ENCODE results near the gene CGAS.
"Not testable (repeated sequence)": the region's sequence is repeated elsewhere in the genome, so short reads cannot be mapped to it uniquely, and the experiment has no call there.

CGAS gene

DNA sequence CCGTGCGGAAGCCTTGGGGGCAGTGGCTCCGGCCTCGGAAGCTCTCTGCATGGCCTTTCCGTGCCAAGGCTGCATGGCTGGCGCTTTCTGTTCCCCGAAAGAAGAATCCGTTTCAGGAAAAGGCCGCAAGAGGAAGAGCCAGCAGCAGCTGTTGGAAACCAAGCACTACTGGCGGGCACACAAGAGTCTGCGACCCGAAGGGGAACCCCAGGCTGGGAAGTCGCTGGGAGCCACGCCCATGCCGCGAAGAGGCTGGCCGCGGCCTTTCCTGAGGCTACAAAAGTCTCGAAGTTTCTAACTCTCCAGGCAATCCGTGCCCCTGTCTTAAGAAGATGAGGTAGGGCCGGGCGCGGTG lies at the start of gene CGAS:
Gene CGAS, minus strand, starts transcription at position 191 of the 355 bp plus-strand sequence. Its CDS starts 116 bp downstream, at position 75.
- DNase-seq (ENCODE audit: low read depth in 3 of 3) = peak; percentile 58 to 72 (median 71)

- no peak for DNase-seq (ENCODE audit: low read depth in 3 of 3)
Observed at GRCh38 chr6:73497915-73498314, 45.8 kb upstream of the CGAS start.

- no peak for DNase-seq (ENCODE audit: low read depth in 3 of 3)
Observed at GRCh38 chr6:73491377-73491776, 39.3 kb upstream of the CGAS start.

GRCh38 chr6:73487473-73487872 lies 35.4 kb upstream of the CGAS start:
- no peak for DNase-seq (ENCODE audit: low read depth in 3 of 3)

DNA sequence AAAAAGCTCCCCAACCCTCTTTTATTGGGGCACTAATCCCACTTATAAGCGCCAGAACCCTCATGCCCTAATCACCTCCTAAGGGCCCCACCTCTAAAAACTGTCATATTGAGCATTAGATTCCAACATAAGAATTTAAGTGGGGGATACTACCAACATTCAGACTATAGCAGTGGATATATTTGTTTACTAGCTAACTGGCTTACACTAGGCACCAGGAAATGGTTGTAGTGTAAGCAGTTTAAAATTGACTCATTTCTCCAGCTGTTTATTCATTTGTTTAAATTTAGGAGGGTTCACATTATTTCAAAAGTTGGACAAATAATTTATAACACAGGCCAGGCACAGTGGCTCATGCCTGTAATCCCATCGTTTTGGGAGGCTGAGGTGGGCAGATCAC lies 32.3 kb upstream of the CGAS start:
- DNase-seq (ENCODE audit: low read depth in 3 of 3) = no peak

- no peak for DNase-seq (ENCODE audit: low read depth in 3 of 3)
Observed at GRCh38 chr6:73481969-73482368, 29.9 kb upstream of the CGAS start.

- DNase-seq (ENCODE audit: low read depth in 3 of 3) = no peak
Observed at GRCh38 chr6:73477407-73477806, 25.3 kb upstream of the CGAS start.

GRCh38 chr6:73476723-73477122 lies 24.6 kb upstream of the CGAS start:
- no peak for DNase-seq (ENCODE audit: low read depth in 3 of 3)

DNA sequence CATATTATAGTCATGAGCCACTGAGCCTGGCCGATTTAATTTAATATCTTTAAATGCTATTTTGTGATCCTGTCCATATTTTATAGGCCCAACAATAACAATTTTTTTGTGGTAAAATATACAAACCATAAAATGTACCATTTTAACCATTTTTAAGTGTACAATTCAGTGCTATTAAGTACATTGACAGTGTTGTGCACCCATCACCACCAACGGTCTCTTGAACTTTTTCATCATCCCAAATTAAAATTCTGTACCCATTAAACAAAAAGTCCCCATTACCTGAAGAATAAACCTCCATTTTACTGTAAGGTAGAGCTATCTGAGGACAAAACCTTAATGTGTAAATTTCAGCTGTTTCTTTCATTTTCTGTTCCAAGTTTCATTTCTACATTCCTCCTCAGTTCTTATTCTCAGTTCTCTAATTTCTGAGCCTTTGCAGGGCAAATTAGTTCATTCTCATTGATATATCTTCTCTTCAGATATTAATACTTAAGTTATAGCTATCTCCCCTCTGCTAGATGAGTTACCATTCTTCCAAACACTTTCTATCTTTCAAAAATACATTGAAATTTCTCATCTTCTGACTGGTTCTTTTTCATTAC lies 19.7 kb upstream of the CGAS start:
- DNase-seq (ENCODE audit: low read depth in 3 of 3) = no peak

- peak; percentile 61 to 77 (median 75) for DNase-seq (ENCODE audit: low read depth in 3 of 3)
Observed at GRCh38 chr6:73461537-73462350, 9.6 kb upstream of the CGAS start, which contains the start of gene MTO1. TSS of gene MTO1 (plus strand) at chr6:73461737. CDS start at chr6:73461855, 118 bp downstream.

GRCh38 chr6:73460056-73460455 lies 8.0 kb upstream of the CGAS start:
- DNase-seq (ENCODE audit: low read depth in 3 of 3) = no peak

DNA sequence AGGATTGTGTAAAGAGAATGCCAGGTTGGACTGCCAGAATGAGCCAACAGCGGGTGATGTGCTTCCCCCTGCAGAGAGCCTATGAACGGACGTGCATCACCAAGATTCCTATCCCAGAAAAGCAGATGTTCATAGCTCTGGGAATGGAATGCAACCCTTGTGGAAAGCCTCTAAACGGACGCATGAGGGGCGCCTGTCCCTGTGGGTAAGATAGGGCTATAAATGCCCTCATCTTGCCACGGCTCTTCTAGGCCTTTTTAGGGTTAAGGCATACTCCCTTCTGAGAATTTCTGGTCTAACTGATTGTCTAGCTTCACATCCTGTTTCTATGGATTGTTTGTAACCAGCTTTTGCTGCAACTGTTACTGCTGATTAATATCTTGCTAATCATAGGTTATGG lies 7.4 kb upstream of the CGAS start:
- not testable (repeated sequence) for DNase-seq (ENCODE audit: low read depth in 3 of 3)

GRCh38 chr6:73455865-73456629 lies 4.0 kb upstream of the CGAS start:
- no peak for DNase-seq (ENCODE audit: low read depth in 3 of 3)

GRCh38 chr6:73451223-73452106 lies 632 bp downstream of the CGAS start:
- peak; percentile 11 to 32 (median 18) for DNase-seq (ENCODE audit: low read depth in 3 of 3)

DNA sequence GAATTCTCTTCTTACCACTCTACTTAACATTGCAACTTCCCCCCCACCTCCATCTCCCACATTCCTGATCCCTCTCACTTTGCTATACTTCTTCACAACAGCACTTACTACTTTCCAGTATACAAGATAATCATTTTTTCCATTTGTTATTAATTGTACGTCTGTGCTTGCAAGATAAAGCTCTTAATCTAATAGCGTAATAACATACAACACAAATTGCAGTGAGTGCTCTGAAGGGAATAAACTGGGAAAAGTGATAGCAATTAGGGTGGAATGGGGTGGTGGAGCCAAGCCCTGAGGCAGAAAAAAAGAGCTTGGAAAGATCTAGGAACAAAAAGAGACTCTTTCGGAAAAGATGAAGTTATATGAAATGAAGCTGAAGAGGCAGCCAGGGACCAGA lies 8.5 kb downstream of the CGAS start:
- DNase-seq (ENCODE audit: low read depth in 3 of 3) = no peak

- DNase-seq (ENCODE audit: low read depth in 3 of 3) = no peak
Observed at GRCh38 chr6:73435236-73435635, 16.9 kb downstream of the CGAS start.

- DNase-seq (ENCODE audit: low read depth in 3 of 3) = no peak
Observed at GRCh38 chr6:73421534-73421933, 30.6 kb downstream of the CGAS start.

DNA sequence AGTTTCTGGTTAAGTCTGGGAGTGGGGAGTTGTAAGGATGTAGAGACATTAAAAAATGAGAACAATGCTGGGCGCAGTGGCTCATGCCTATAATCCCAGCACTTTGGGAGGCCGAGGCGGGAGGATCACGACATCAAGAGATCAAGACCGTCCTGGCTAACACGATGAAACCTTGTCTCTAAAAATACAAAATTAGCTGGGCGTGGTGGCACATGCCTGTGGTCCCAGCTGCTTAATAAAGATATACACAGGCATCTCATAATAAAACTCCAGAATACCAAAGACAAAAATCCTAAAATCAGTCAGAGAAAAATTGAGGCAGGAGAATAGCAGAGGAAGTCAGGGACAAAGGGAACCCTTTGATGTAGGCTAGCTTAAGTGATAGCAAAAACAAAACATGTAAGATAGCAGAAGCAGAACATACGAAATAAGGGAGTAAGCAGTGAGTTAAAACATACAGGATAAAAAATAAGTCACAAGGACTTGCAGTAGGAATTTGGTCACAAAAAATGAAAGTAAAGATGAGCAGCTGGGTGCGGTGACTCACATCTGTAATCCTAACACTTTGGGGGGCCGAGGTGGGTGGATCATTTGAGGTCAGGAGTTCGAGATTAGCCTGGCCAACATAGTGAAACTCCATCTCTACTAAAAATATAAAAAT lies 33.9 kb downstream of the CGAS start:
- no peak for DNase-seq (ENCODE audit: low read depth in 3 of 3)

DNA sequence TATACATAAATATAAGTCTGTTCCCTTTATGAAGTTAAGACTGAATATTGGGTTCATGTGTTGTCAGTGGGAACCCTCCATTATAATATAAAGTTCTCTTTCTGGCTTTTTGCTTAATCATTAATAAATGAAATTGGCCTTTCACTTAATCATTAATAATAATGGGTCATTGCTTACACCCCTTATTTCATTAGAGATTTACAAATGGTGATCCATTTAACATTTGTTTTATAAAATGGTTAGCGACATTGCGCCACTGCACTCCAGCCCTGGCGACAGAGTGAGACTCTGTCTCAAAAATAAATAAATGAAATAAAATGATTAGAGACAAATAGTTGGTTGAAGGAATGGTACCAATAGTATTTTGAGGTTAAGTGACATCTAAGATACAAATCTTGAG lies 39.0 kb downstream of the CGAS start:
- no peak for DNase-seq (ENCODE audit: low read depth in 3 of 3)

GRCh38 chr6:73409395-73409794 lies 42.7 kb downstream of the CGAS start:
- no peak for DNase-seq (ENCODE audit: low read depth in 3 of 3)

DNA sequence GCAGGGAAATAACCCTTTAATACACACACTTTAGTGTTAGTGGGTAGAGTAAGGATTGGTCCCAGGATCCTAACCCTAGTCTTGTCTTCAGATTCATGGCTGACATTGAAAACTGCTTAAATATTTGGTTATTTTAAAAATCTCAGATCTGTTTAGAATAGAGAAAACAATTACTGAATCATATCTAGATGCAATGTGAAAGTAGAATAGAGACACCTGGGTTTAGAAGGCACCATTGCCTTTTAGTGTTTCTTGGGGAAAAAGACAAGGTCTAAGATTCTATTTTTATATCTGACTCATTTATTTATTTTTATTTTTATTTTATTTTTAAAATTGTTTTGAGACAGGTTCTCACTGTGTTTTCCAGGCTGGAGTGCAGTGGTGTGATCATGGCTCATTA lies 51.4 kb downstream of the CGAS start:
- DNase-seq (ENCODE audit: low read depth in 3 of 3) = no peak

Measured in stimulated activated CD4-positive, alpha-beta T cell treated with anti-CD3 and anti-CD28 coated beads, TNF-alpha, amount 100 ng/mL, for 48 hours (primary cell).